SK-N-SH (cell line): Measurements from ENCODE around the gene EEF2K. TPM values are rescaled to one million over a fixed set of nuclear protein-coding genes. Genes with fewer than 3 reads are reported as not detected.

Experiments used
- CTCF ChIA-PET: fragments of 300-600, 350-600 bp; formaldehyde crosslinking; extraction: SDS; loops from one replicate; lab custom pipeline; 2021; lab: Yijun Ruan, JAX
- POLR2A ChIA-PET: fragments of 350-600 bp; sonication (Branson Sonifier 250); formaldehyde crosslinking; extraction: SDS; loops from one replicate; lab custom pipeline; 2020; ENCODE audit warnings: antibody characterized with exemption, inconsistent platforms; lab: Yijun Ruan, JAX
- DNase-seq: peaks from one replicate; pipeline ENCODE4 v3.0.0; 2012
- H2AFZ ChIP-seq: fragments of 200-600 bp; sonication (generic); 2 replicates; pipeline ENCODE4 v1.8.1; 2016; ENCODE audit warnings: antibody characterized with exemption, mild to moderate bottlenecking, low read depth
- H3F3A ChIP-seq: fragments of 200-600 bp; sonication (generic); replicated peaks from 2 replicates; pipeline ENCODE3; 2016; ENCODE audit warnings: antibody characterized with exemption, mild to moderate bottlenecking; ENCODE audit not compliant: insufficient read depth
- H3K27ac ChIP-seq, 2 experiments: fragments of 200-500 bp in 1 of 2; fragments of 200-600 bp in 1 of 2; sonication (Bioruptor generic) in 1 of 2; sonication (generic), shearing (Covaris generic) in 1 of 2; 2 replicates each; pipeline versions ENCODE4 v1.5.1 to v1.6.1; 2014 to 2016; ENCODE audit warnings: low read depth in 2 of 2, inconsistent platforms in 1 of 2, low read length in 1 of 2, mild to moderate bottlenecking in 1 of 2, mixed read lengths in 1 of 2
- H3K27me3 ChIP-seq: fragments of 200-600 bp; sonication (generic), shearing (Covaris generic); 2 replicates; pipeline ENCODE4 v1.6.1; 2016; ENCODE audit warnings: mixed run types; ENCODE audit not compliant: insufficient read depth
- H3K36me3 ChIP-seq, 2 experiments: fragments of 200-500 bp in 1 of 2; fragments of 200-600 bp in 1 of 2; sonication (Bioruptor generic) in 1 of 2; sonication (generic) in 1 of 2; replicated peaks in 1 of 2; 2 replicates each; pipeline versions ENCODE3 to v1.5.1; 2014 to 2016; ENCODE audit warnings: low read length in 1 of 2, mild to moderate bottlenecking in 1 of 2; ENCODE audit not compliant: insufficient read depth in 2 of 2, control insufficient read depth in 1 of 2
- H3K4me1 ChIP-seq, 2 experiments: fragments of 200-500 bp in 1 of 2; fragments of 200-600 bp in 1 of 2; sonication (Bioruptor generic) in 1 of 2; sonication (generic), shearing (Covaris generic) in 1 of 2; 2 replicates each; pipeline versions ENCODE4 v1.5.1 to v1.6.1; 2014 to 2016; ENCODE audit warnings: low read depth in 1 of 2, low read length in 1 of 2, mixed run types in 1 of 2; ENCODE audit not compliant: insufficient read depth in 2 of 2, control insufficient read depth in 1 of 2
- H3K4me2 ChIP-seq: fragments of 200-600 bp; sonication (generic), shearing (Covaris generic); 2 replicates; pipeline ENCODE4 v1.6.1; 2017; ENCODE audit warnings: mixed run types
- H3K4me3 ChIP-seq, 2 experiments: fragments of 200-500 bp in 1 of 2; fragments of 200-600 bp in 1 of 2; sonication (Bioruptor generic) in 1 of 2; sonication (generic), shearing (Covaris generic) in 1 of 2; 2 replicates each; pipeline versions ENCODE4 v1.5.1 to v1.8.1; 2014 to 2016; ENCODE audit warnings: low read depth in 2 of 2, inconsistent platforms in 1 of 2, low read length in 1 of 2, mild to moderate bottlenecking in 1 of 2, mixed read lengths in 1 of 2, moderate library complexity in 1 of 2
- H3K79me2 ChIP-seq: fragments of 200-600 bp; sonication (generic); 2 replicates; pipeline ENCODE4 v1.8.1; 2017; ENCODE audit warnings: mild to moderate bottlenecking; ENCODE audit not compliant: insufficient read depth
- H3K9ac ChIP-seq: fragments of 200-600 bp; sonication (generic); 2 replicates; pipeline ENCODE4 v1.6.1; 2017; ENCODE audit warnings: mixed run types
- H3K9me2 ChIP-seq: fragments of 200-600 bp; sonication (generic); 2 replicates; pipeline ENCODE4 v1.6.1; 2017; ENCODE audit warnings: mixed run types
- H3K9me3 ChIP-seq: fragments of 200-600 bp; sonication (generic); 2 replicates; pipeline ENCODE4 v1.6.1; 2017; ENCODE audit warnings: mixed run types, mild to moderate bottlenecking, moderate library complexity
- H4K20me1 ChIP-seq: fragments of 200-600 bp; sonication (generic); 2 replicates; pipeline ENCODE4 v1.6.1; 2017; ENCODE audit warnings: mild to moderate bottlenecking, mixed run types; ENCODE audit not compliant: insufficient read depth
- CTCF ChIP-seq: fragments of 200-600 bp; sonication (generic); IDR thresholded peaks from 2 replicates; pipeline ENCODE4 v1.6.1; 2017; ENCODE audit warnings: antibody characterized with exemption, mild to moderate bottlenecking, moderate library complexity
- MXI1 ChIP-seq: IDR thresholded peaks from 2 replicates; pipeline ENCODE4 v1.6.1; 2012; ENCODE audit warnings: mild to moderate bottlenecking, low read depth, low read length, improper control_type of control experiment
- NFIC ChIP-seq: IDR thresholded peaks from 2 replicates; pipeline ENCODE4 v1.4.0; 2012; ENCODE audit warnings: borderline replicate concordance
- NRF1 ChIP-seq: IDR thresholded peaks from 2 replicates; pipeline ENCODE4 v1.6.1; 2012; ENCODE audit warnings: low read depth, mild to moderate bottlenecking, low read length
- RAD21 ChIP-seq: IDR thresholded peaks from 2 replicates; pipeline ENCODE4 v1.6.1; 2012; ENCODE audit warnings: mild to moderate bottlenecking, low read length
- SMC3 ChIP-seq: IDR thresholded peaks from 2 replicates; pipeline ENCODE4 v1.6.1; 2012; ENCODE audit warnings: low read depth, low read length, improper control_type of control experiment
- TEAD4 ChIP-seq: IDR thresholded peaks from 2 replicates; pipeline ENCODE4 v1.4.0; 2012; ENCODE audit warnings: mild to moderate bottlenecking, borderline replicate concordance; ENCODE audit not compliant: insufficient read depth
- USF1 ChIP-seq: IDR thresholded peaks from 2 replicates; pipeline ENCODE4 v1.4.0; 2012; ENCODE audit warnings: low read depth, borderline replicate concordance
- WGBS: methylation state at CpG from one replicate; pipeline ENCODE4 v1.1.6; 2017; ENCODE audit warnings: low lambda C conversion rate; 5-methylcytosine and 5-hydroxymethylcytosine counted together
- polyA plus RNA-seq, 3 experiments: library from polyadenylated mRNA; depleted of rRNA; stranded (reverse); fragments of >200 nt; gene quantifications; 2 replicates each; pipeline ENCODE4 v1.2.3, GENCODE V29; 2012
- TF ChIP-seq, protein P1 (sequence below): IDR thresholded peaks from 2 replicates; pipeline ENCODE4 v1.4.0; 2012; ENCODE audit warnings: low read depth, borderline replicate concordance
- TF ChIP-seq, protein P2 (sequence below): IDR thresholded peaks from 2 replicates; pipeline ENCODE4 v1.6.1; 2012; ENCODE audit warnings: mild to moderate bottlenecking, low read depth, low read length, moderate library complexity

EEF2K gene
- polyA plus RNA-seq, 1 of the 3 experiments (the other 2 are of a cell fraction) = 8.0 TPM

GRCh38 chr16:22326369-22326652 is 120.2 kb downstream of the EEF2K start:
- Histone ChIP-seq H3K36me3 (peaks cover 0 to 67% of the 10 kb centered on the region in 2 experiments), H3K27me3 (no peaks in the 10 kb centered on the region), H3K9ac (no peak overlapping the region), H3K4me3 (no peak overlapping the region), H3K9me3 (no peaks in the 10 kb centered on the region), H2AFZ (no peak overlapping the region), H3K9me2 (no peaks in the 10 kb centered on the region), H3K4me2 (no peak overlapping the region), H3K27ac (no peak overlapping the region), H4K20me1 (0 out of 2 replicates have a peak, but pooled peaks cover 5% of the 10 kb centered on the region), H3K79me2 (peaks cover 2% of the 10 kb centered on the region; the same call in 1 of the 2 replicates), H3F3A (peaks cover 13% of the 10 kb centered on the region), H3K4me1 (peaks cover 0 to 6% of the 10 kb centered on the region in 2 experiments; a peak in 1 of 4 replicates)
- CTCF ChIA-PET = interaction anchor here (1.1 kb wide), 1 partner anchor 23 kb away, joined by 3 read pairs; no protein-coding TSS in a partner anchor
- POLR2A ChIA-PET = no interaction called here
- no peak for DNase-seq
- TF ChIP-seq CTCF = no peak
- no peak for TF ChIP-seq NRF1
- no peak for TF ChIP-seq RAD21
- no peak for TF ChIP-seq SMC3
- no peak for TF ChIP-seq NFIC
- no peak for TF ChIP-seq TEAD4
- TF ChIP-seq, protein P1, sequence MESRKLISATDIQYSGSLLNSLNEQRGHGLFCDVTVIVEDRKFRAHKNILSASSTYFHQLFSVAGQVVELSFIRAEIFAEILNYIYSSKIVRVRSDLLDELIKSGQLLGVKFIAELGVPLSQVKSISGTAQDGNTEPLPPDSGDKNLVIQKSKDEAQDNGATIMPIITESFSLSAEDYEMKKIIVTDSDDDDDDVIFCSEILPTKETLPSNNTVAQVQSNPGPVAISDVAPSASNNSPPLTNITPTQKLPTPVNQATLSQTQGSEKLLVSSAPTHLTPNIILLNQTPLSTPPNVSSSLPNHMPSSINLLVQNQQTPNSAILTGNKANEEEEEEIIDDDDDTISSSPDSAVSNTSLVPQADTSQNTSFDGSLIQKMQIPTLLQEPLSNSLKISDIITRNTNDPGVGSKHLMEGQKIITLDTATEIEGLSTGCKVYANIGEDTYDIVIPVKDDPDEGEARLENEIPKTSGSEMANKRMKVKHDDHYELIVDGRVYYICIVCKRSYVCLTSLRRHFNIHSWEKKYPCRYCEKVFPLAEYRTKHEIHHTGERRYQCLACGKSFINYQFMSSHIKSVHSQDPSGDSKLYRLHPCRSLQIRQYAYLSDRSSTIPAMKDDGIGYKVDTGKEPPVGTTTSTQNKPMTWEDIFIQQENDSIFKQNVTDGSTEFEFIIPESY = no peak
- no peak for TF ChIP-seq USF1
- TF ChIP-seq MXI1 = no peak
- TF ChIP-seq, protein P2, sequence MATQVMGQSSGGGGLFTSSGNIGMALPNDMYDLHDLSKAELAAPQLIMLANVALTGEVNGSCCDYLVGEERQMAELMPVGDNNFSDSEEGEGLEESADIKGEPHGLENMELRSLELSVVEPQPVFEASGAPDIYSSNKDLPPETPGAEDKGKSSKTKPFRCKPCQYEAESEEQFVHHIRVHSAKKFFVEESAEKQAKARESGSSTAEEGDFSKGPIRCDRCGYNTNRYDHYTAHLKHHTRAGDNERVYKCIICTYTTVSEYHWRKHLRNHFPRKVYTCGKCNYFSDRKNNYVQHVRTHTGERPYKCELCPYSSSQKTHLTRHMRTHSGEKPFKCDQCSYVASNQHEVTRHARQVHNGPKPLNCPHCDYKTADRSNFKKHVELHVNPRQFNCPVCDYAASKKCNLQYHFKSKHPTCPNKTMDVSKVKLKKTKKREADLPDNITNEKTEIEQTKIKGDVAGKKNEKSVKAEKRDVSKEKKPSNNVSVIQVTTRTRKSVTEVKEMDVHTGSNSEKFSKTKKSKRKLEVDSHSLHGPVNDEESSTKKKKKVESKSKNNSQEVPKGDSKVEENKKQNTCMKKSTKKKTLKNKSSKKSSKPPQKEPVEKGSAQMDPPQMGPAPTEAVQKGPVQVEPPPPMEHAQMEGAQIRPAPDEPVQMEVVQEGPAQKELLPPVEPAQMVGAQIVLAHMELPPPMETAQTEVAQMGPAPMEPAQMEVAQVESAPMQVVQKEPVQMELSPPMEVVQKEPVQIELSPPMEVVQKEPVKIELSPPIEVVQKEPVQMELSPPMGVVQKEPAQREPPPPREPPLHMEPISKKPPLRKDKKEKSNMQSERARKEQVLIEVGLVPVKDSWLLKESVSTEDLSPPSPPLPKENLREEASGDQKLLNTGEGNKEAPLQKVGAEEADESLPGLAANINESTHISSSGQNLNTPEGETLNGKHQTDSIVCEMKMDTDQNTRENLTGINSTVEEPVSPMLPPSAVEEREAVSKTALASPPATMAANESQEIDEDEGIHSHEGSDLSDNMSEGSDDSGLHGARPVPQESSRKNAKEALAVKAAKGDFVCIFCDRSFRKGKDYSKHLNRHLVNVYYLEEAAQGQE = no peak
- 91% methylated on average over 4 of the region's 4 CpGs for WGBS
